ENCODE measurements around the gene LCN2. TPM values are rescaled to one million over a fixed set of nuclear protein-coding genes. Genes with fewer than 3 reads are reported as not detected.

Gene LCN2
- total RNA-seq, 1 experiment from 2014 or later, result 537 TPM

GRCh38 chr9:128113526-128114325 is 35.5 kb upstream of the LCN2 start:
- no peak for TF ChIP-seq CTCF (conservative IDR thresholded peaks at IDR 0.05)
- TF ChIP-seq EZH2 (IDR thresholded peaks at IDR 0.05; ENCODE audit: low read depth), result no peak

GRCh38 chr9:128114326-128115186 is 34.7 kb upstream of the LCN2 start:
- Histone ChIP-seq H3K9me2 (ENCODE audit: insufficient read depth) (no peaks in the 10 kb centered on the region), H3K27me3 (ENCODE audit: insufficient read depth, low read depth) (no peaks in the 10 kb centered on the region), H3K4me2 (no peak overlapping the region), H3K27ac (no peak overlapping the region), H3K36me3 (ENCODE audit: low read depth) (no peaks in the 10 kb centered on the region), H4K20me1 (ENCODE audit: insufficient read depth) (no peaks in the 10 kb centered on the region), H3K4me1 (replicated peaks; ENCODE audit: insufficient read depth) (no peaks in the 10 kb centered on the region), H2AFZ (no peak overlapping the region), H3K9me3 (ENCODE audit: insufficient read depth, low read depth) (no peaks in the 10 kb centered on the region), H3K4me3 (no peak overlapping the region), H3F3A (ENCODE audit: insufficient read depth, low read depth) (peaks cover 21% of the 10 kb centered on the region), H3K79me2 (ENCODE audit: low read depth) (no peaks in the 10 kb centered on the region)
- TF ChIP-seq EZH2 (IDR thresholded peaks at IDR 0.05; ENCODE audit: low read depth) (no peak), CTCF (conservative IDR thresholded peaks at IDR 0.05) (no peak)
- no peak for DNase-seq
- BruUV-seq (replicated peaks), result no TSS peak
- intact Hi-C loops (cut with micrococcal nuclease; ENCODE audit: unreplicated experiment), result loop anchor here (5.0 kb wide), 1 partner anchor 62 kb away; no protein-coding TSS in a partner anchor
- ChIA-PET POLR2A (ENCODE audit: unreplicated experiment) (interaction anchor here (0.6 kb wide), 2 partner anchors 41 to 322 kb away, joined by 3 to 5 read pairs; no protein-coding TSS in a partner anchor), CTCF (interaction anchor here (0.5 kb wide), 1 partner anchor 67 kb away, joined by 4 read pairs; no protein-coding TSS in a partner anchor)

More at GRCh38 chr9:128113526-128114325, 35.5 kb upstream of the LCN2 start:
- Histone ChIP-seq H3K27me3 (ENCODE audit: insufficient read depth, low read depth) (no peaks in the 10 kb centered on the region), H3K79me2 (ENCODE audit: low read depth) (no peaks in the 10 kb centered on the region), H2AFZ (no peak overlapping the region), H3K4me3 (no peak overlapping the region), H3K36me3 (ENCODE audit: low read depth) (no peaks in the 10 kb centered on the region; the same call in 1 of the 2 replicates), H3F3A (ENCODE audit: insufficient read depth, low read depth) (peaks cover 27% of the 10 kb centered on the region), H4K20me1 (ENCODE audit: insufficient read depth) (no peaks in the 10 kb centered on the region), H3K27ac (no peak overlapping the region), H3K4me1 (replicated peaks; ENCODE audit: insufficient read depth) (no peaks in the 10 kb centered on the region), H3K9me3 (ENCODE audit: insufficient read depth, low read depth) (no peaks in the 10 kb centered on the region), H3K4me2 (no peak overlapping the region), H3K9me2 (ENCODE audit: insufficient read depth) (no peaks in the 10 kb centered on the region)
- DNase-seq, result no peak
- BruUV-seq (replicated peaks), result no TSS peak
- intact Hi-C loops (cut with micrococcal nuclease; ENCODE audit: unreplicated experiment), result no loop called here
- ChIA-PET CTCF (interaction anchor here (0.6 to 0.7 kb wide), 4 partner anchors 143 to 903 kb away, joined by 3 to 5 read pairs (median 4); no protein-coding TSS in a partner anchor), POLR2A (ENCODE audit: unreplicated experiment) (interaction anchor here (0.5 to 0.6 kb wide), 4 partner anchors 13 to 1094 kb away, joined by 3 to 8 read pairs (median 4); no protein-coding TSS in a partner anchor)

Data from PC-9 (cell line).